Adrenal gland (tissue), 5 donors: ENCODE results near the gene LSS.

Experiments used
- CTCF ChIP-seq, 6 experiments: fragments of 450-650 bp in 4 of 6; fragments of 200-600 bp in 2 of 6; sonication (generic) in 1 of 6; IDR thresholded peaks; 1 replicate in 5 of 6; 2 replicates in 1 of 6; pipeline versions ENCODE4 v1.5.1 to v1.8.0; 2016 to 2021; ENCODE audit warnings: antibody characterized with exemption in 6 of 6, mild to moderate bottlenecking in 2 of 6, moderate library complexity in 1 of 6
- POLR2A ChIP-seq, 2 donors: fragments of 450-650 bp; IDR thresholded peaks; one replicate each; pipeline ENCODE4 v1.6.1; 2017; ENCODE audit warnings: antibody characterized with exemption in 2 of 2, mild to moderate bottlenecking in 2 of 2, moderate library complexity in 1 of 2
- donor health status: DM: no; HTN: no; CAD: no.

GRCh38 chr21:46253610-46254124 is 25.1 kb upstream of the LSS start:
- TF ChIP-seq CTCF (IDR thresholded peaks at IDR 0.05) (no peak), POLR2A (IDR thresholded peaks at IDR 0.05) (no peak)
